ENCODE measurements around the gene RPL22.

RPL22 gene

GRCh38 chr1:6172549-6172948 is 26.8 kb downstream of the RPL22 start:
- no peak for DNase-seq (ENCODE audit: low spot score)

GRCh38 chr1:6171548-6172124 is 27.8 kb downstream of the RPL22 start:
- peak; percentile 62 for DNase-seq (ENCODE audit: low spot score)

- peak; percentile 55 for DNase-seq (ENCODE audit: low spot score)
Measured at GRCh38 chr1:6170742-6171201, 28.6 kb downstream of the RPL22 start.

GRCh38 chr1:6170116-6170741 is 29.2 kb downstream of the RPL22 start:
- no peak for DNase-seq (ENCODE audit: low spot score)

GRCh38 chr1:6168947-6169586 is 30.3 kb downstream of the RPL22 start:
- DNase-seq (ENCODE audit: low spot score): no peak

- DNase-seq (ENCODE audit: low spot score): no peak
Measured at GRCh38 chr1:6167391-6168303, 31.7 kb downstream of the RPL22 start.

- no peak for DNase-seq (ENCODE audit: low spot score)
Measured at GRCh38 chr1:6166655-6167390, 32.6 kb downstream of the RPL22 start.

- DNase-seq (ENCODE audit: low spot score): no peak
Measured at GRCh38 chr1:6166221-6166620, 33.2 kb downstream of the RPL22 start.

GRCh38 chr1:6165441-6165985 is 33.9 kb downstream of the RPL22 start:
- DNase-seq (ENCODE audit: low spot score): no peak

- DNase-seq (ENCODE audit: low spot score): no peak
Measured at GRCh38 chr1:6165027-6165426, 34.4 kb downstream of the RPL22 start.

- no peak for DNase-seq (ENCODE audit: low spot score)
Measured at GRCh38 chr1:6163973-6164617, 35.3 kb downstream of the RPL22 start.

- no peak for DNase-seq (ENCODE audit: low spot score)
Measured at GRCh38 chr1:6163191-6163972, 36.0 kb downstream of the RPL22 start.

- no peak for DNase-seq (ENCODE audit: low spot score)
Measured at GRCh38 chr1:6162773-6163172, 36.6 kb downstream of the RPL22 start.

GRCh38 chr1:6162341-6162740 is 37.1 kb downstream of the RPL22 start:
- no peak for DNase-seq (ENCODE audit: low spot score)

GRCh38 chr1:6158181-6158580 is 41.2 kb downstream of the RPL22 start:
- DNase-seq (ENCODE audit: low spot score): no peak

- no peak for DNase-seq (ENCODE audit: low spot score)
Measured at GRCh38 chr1:6157528-6158174, 41.7 kb downstream of the RPL22 start.

- no peak for DNase-seq (ENCODE audit: low spot score)
Measured at GRCh38 chr1:6157132-6157527, 42.3 kb downstream of the RPL22 start.

GRCh38 chr1:6154525-6155319 is 44.7 kb downstream of the RPL22 start:
- no peak for DNase-seq (ENCODE audit: low spot score)

- DNase-seq (ENCODE audit: low spot score): no peak
Measured at GRCh38 chr1:6152882-6153281, 46.5 kb downstream of the RPL22 start.
